Fibroblast of mammary gland (primary cell): ENCODE results near the gene ADAD2.
"Not testable (repeated sequence)": the region's sequence is repeated elsewhere in the genome, so short reads cannot be mapped to it uniquely, and the experiment has no call there.

Source experiments
- DNase-seq: peaks from one replicate; pipeline ENCODE4 v3.0.0-alpha.2; 2010; ENCODE audit warnings: low read depth
- H3K4me3 ChIP-seq: 2 replicates; pipeline ENCODE4 v1.5.1; 2011; ENCODE audit warnings: low read depth, mild to moderate bottlenecking, low read length, moderate library complexity; ENCODE audit not compliant: control insufficient read depth
- CTCF ChIP-seq: conservative IDR thresholded peaks from 2 replicates; pipeline ENCODE4 v1.5.1; 2011; ENCODE audit warnings: low read depth, low read length, inconsistent platforms; ENCODE audit not compliant: control insufficient read depth, insufficient read depth

ADAD2 gene

GRCh38 chr16:84215531-84215930 is 24.6 kb downstream of the ADAD2 start:
- H3K4me3 ChIP-seq: no peak overlapping the region
- no peak for TF ChIP-seq CTCF
- no peak for DNase-seq

GRCh38 chr16:84216144-84216543 is 25.2 kb downstream of the ADAD2 start:
- H3K4me3 ChIP-seq: not testable (repeated sequence)

GRCh38 chr16:84218176-84218823 is 27.3 kb downstream of the ADAD2 start:
- DNase-seq: no peak

More at GRCh38 chr16:84216144-84216543, 25.2 kb downstream of the ADAD2 start:
- DNase-seq: not testable (repeated sequence)

GRCh38 chr16:84218956-84219355 is 28.0 kb downstream of the ADAD2 start:
- TF ChIP-seq CTCF: no peak
- no peak for DNase-seq
- no peak overlapping the region for H3K4me3 ChIP-seq

More at GRCh38 chr16:84218176-84218823, 27.3 kb downstream of the ADAD2 start:
- no peak for TF ChIP-seq CTCF
- no peak overlapping the region for H3K4me3 ChIP-seq

GRCh38 chr16:84220851-84221250 is 29.9 kb downstream of the ADAD2 start:
- no peak for TF ChIP-seq CTCF
- no peak for DNase-seq

GRCh38 chr16:84223456-84223855 is 32.5 kb downstream of the ADAD2 start:
- no peak for TF ChIP-seq CTCF
- no peak for DNase-seq
- H3K4me3 ChIP-seq: no peak overlapping the region

More at GRCh38 chr16:84220851-84221250, 29.9 kb downstream of the ADAD2 start:
- no peak overlapping the region for H3K4me3 ChIP-seq

- TF ChIP-seq CTCF: no peak
- H3K4me3 ChIP-seq: no peak overlapping the region
- DNase-seq: no peak
These were observed 33.6 kb downstream of the ADAD2 start for GRCh38 chr16:84224554-84224953.
